ENCODE measurements around the gene ATAD5. TPM values are rescaled to one million over a fixed set of nuclear protein-coding genes. Genes with fewer than 3 reads are reported as not detected.
A peak's percentile ranks its signal among the peaks of the same experiment; 100 is the strongest.

ATAD5 gene
- total RNA-seq, 6 experiments from 2014 or later, result 0.29 to 2.7 (median 0.67) TPM

DNA sequence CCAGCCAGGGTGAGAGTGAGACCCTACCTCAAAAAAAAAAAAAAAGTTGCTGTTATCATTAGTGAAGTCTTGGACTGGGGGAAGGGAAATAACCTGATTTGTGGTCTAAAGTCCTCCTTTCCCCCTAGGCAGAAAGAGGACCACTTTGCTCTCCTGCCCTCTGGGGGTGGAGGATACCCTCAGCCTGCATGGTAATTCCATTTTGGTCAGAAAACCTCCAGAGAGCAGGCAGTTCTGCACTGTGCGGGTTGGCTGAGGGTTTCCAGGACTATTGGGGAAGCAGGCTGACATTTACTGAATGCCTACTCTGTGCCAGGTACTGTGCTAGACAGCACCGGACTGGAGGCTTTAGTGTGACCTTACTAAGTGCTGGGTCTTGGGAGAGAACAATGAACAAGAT lies 92.6 kb downstream of the ATAD5 start:
- intact Hi-C loops (cut with DNase I), result no loop called here
- DNase-seq (no peak), ATAC-seq (no peak)
- WGBS (ENCODE audit: insufficient coverage, low coverage, low lambda C conversion rate, missing lambda C conversion rate), result 74% methylated on average over 2 of the region's 2 CpGs
- no peaks in the 10 kb centered on the region for H3K9me3 ChIP-seq
- H3K27me3 ChIP-seq, result no peaks in the 10 kb centered on the region
- peaks cover 0 to 9% (median 0%) of the 10 kb centered on the region in 4 donors for H3K4me1 ChIP-seq
- no peak overlapping the region for H3K4me3 ChIP-seq
- no peaks in the 10 kb centered on the region for H3K36me3 ChIP-seq
- H3K27ac ChIP-seq, result no peak overlapping the region
- TF ChIP-seq, protein P1, sequence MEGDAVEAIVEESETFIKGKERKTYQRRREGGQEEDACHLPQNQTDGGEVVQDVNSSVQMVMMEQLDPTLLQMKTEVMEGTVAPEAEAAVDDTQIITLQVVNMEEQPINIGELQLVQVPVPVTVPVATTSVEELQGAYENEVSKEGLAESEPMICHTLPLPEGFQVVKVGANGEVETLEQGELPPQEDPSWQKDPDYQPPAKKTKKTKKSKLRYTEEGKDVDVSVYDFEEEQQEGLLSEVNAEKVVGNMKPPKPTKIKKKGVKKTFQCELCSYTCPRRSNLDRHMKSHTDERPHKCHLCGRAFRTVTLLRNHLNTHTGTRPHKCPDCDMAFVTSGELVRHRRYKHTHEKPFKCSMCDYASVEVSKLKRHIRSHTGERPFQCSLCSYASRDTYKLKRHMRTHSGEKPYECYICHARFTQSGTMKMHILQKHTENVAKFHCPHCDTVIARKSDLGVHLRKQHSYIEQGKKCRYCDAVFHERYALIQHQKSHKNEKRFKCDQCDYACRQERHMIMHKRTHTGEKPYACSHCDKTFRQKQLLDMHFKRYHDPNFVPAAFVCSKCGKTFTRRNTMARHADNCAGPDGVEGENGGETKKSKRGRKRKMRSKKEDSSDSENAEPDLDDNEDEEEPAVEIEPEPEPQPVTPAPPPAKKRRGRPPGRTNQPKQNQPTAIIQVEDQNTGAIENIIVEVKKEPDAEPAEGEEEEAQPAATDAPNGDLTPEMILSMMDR (IDR thresholded peaks at IDR 0.05), result no peak
- no peak for TF ChIP-seq POLR2A (IDR thresholded peaks at IDR 0.05)

DNA sequence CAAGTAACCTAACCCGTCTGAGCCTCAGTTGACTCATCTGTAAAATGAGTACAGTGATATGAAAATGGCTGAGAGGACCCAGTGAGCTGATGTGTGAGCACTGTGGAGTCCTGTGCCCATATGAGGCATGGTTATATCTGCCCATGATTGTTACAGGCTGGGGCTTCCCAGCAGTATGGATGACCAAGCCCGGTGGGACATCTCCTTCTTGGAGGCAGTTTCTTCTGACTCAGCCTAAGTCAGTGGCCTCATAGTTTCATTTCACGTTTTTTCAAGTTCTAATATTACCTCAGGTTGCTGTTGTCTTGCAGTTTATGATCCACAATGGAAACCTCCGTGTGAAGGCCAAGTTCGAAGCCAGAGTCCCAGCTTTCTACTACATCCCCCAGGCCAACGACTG lies 94.8 kb downstream of the ATAD5 start:
- TF ChIP-seq, protein P1 (IDR thresholded peaks at IDR 0.05), result no peak
- no peak for TF ChIP-seq POLR2A (IDR thresholded peaks at IDR 0.05)
- peaks cover 0 to 15% (median 0%) of the 10 kb centered on the region in 4 donors for H3K4me1 ChIP-seq
- intact Hi-C loops (cut with DNase I), result no loop called here
- H3K27me3 ChIP-seq, result no peaks in the 10 kb centered on the region
- H3K4me3 ChIP-seq, result no peak overlapping the region
- WGBS (ENCODE audit: insufficient coverage, low coverage, low lambda C conversion rate, missing lambda C conversion rate), result 49% methylated on average over 2 of the region's 6 CpGs
- H3K27ac ChIP-seq, result no peak overlapping the region
- DNase-seq (no peak), ATAC-seq (no peak)
- no peaks in the 10 kb centered on the region for H3K9me3 ChIP-seq
- H3K36me3 ChIP-seq, result no peaks in the 10 kb centered on the region

DNA sequence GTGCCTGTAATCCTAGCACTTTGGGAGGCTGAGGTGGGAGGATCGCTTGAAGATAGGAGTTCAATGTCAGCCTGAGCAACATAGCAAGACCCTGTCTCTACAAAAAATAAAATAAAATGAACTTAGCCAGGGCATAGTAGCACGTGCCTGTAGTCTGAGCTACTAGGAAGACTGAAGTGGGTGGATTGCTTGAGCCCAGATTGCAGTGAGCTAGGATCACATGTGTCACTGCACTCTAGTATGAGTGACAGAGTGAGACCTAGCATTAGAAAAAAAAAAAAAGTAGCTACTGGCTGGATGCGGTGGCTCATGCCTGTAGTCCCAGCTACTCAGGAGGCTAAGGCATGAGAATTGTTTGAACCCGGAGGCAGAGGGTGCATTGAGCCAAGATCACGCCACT lies 96.0 kb downstream of the ATAD5 start:
- Histone ChIP-seq H3K4me1 (peaks cover 0 to 10% (median 0%) of the 10 kb centered on the region in 4 donors), H3K9me3 (no peaks in the 10 kb centered on the region), H3K36me3 (no peaks in the 10 kb centered on the region), H3K27me3 (no peaks in the 10 kb centered on the region), H3K4me3 (no peak overlapping the region), H3K27ac (no peak overlapping the region)
- ATAC-seq (no peak), DNase-seq (no peak)
- 95% methylated on average over 4 of the region's 5 CpGs for WGBS (ENCODE audit: insufficient coverage, low coverage, low lambda C conversion rate, missing lambda C conversion rate)
- TF ChIP-seq, protein P1 (IDR thresholded peaks at IDR 0.05), result no peak
- TF ChIP-seq POLR2A (IDR thresholded peaks at IDR 0.05), result no peak
- intact Hi-C loops (cut with DNase I), result no loop called here

DNA sequence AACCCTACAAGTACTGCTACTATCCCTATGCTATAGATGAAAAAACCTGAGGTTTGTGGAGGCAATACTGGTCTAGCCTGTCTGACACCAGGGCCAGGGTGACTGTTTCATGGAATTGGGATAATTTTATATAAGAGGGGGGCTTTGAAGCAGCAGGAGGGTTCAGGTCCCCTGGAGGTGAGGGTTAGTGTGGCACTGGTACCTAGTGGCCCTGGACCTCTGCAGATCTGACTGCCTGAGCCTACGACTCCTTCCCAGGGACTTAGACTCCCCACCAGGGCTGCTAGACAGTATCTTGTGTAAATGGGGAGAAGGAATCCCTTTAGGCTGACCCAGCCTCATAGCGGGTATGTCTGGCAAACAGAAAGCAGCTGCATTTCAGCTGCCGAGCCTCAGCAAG lies 96.8 kb downstream of the ATAD5 start:
- H3K27ac ChIP-seq, result no peak overlapping the region
- H3K4me1 ChIP-seq, result peaks cover 0 to 10% (median 0%) of the 10 kb centered on the region in 4 donors
- 100% methylated on average over 1 of the region's 3 CpGs for WGBS (ENCODE audit: insufficient coverage, low coverage, low lambda C conversion rate, missing lambda C conversion rate)
- H3K9me3 ChIP-seq, result no peaks in the 10 kb centered on the region
- TF ChIP-seq POLR2A (IDR thresholded peaks at IDR 0.05), result no peak
- TF ChIP-seq, protein P1 (IDR thresholded peaks at IDR 0.05), result no peak
- no peaks in the 10 kb centered on the region for H3K36me3 ChIP-seq
- intact Hi-C loops (cut with DNase I), result no loop called here
- ATAC-seq (peak in 1 of 4 donors; percentile 16), DNase-seq (no peak)
- H3K4me3 ChIP-seq, result no peak overlapping the region
- H3K27me3 ChIP-seq, result no peaks in the 10 kb centered on the region
